HEK293 (cell line): Measurements from ENCODE around the gene STK40.
A peak's percentile ranks its signal among the peaks of the same experiment; 100 is the strongest.

Source experiments
- MYNN ChIP-seq: fragments of 450-650 bp; formaldehyde crosslinking; IDR thresholded peaks from 2 replicates; pipeline ENCODE4 v1.5.1; 2016; ENCODE audit warnings: missing biosample characterization, missing genetic modification characterization, borderline replicate concordance
- PRDM1 ChIP-seq: fragments of 450-650 bp; formaldehyde crosslinking; IDR thresholded peaks from 2 replicates; pipeline ENCODE4; 2016; ENCODE audit warnings: missing biosample characterization, missing genetic modification characterization
- SP7 ChIP-seq: fragments of 450-650 bp; formaldehyde crosslinking; IDR thresholded peaks from 2 replicates; pipeline ENCODE4 v1.5.1; 2016; ENCODE audit warnings: missing biosample characterization, missing genetic modification characterization
- ZFHX2 ChIP-seq: fragments of 450-650 bp; formaldehyde crosslinking; conservative IDR thresholded peaks from 2 replicates; pipeline ENCODE4 v1.5.1; 2016; ENCODE audit warnings: missing biosample characterization, missing genetic modification characterization
- ZNF19 ChIP-seq: fragments of 450-650 bp; formaldehyde crosslinking; IDR thresholded peaks from 2 replicates; pipeline ENCODE4; 2016; ENCODE audit warnings: missing biosample characterization, missing genetic modification characterization, low read depth
- ZNF202 ChIP-seq: fragments of 450-650 bp; formaldehyde crosslinking; IDR thresholded peaks from 2 replicates; pipeline ENCODE4 v1.5.1; 2016; ENCODE audit warnings: missing biosample characterization, missing genetic modification characterization, borderline replicate concordance
- ZNF335 ChIP-seq: fragments of 450-650 bp; formaldehyde crosslinking; conservative IDR thresholded peaks from 2 replicates; pipeline ENCODE4 v1.5.1; 2016; ENCODE audit warnings: missing biosample characterization, missing genetic modification characterization
- ZNF433 ChIP-seq: fragments of 450-650 bp; formaldehyde crosslinking; IDR thresholded peaks from 2 replicates; pipeline ENCODE4 v1.5.1; 2016; ENCODE audit warnings: missing biosample characterization, missing genetic modification characterization, low read depth
- ZNF510 ChIP-seq: fragments of 450-650 bp; formaldehyde crosslinking; IDR thresholded peaks from 2 replicates; pipeline ENCODE4 v1.5.1; 2018; ENCODE audit warnings: mild to moderate bottlenecking, missing genetic modification characterization, missing biosample characterization; ENCODE audit not compliant: insufficient replicate concordance
- ZNF549 ChIP-seq: fragments of 450-650 bp; IDR thresholded peaks from 2 replicates; pipeline ENCODE4 v1.5.1; 2018; ENCODE audit warnings: missing biosample characterization, missing genetic modification characterization, mild to moderate bottlenecking, inconsistent platforms, moderate library complexity
- ZNF555 ChIP-seq: fragments of 450-650 bp; formaldehyde crosslinking; conservative IDR thresholded peaks from 2 replicates; pipeline ENCODE4 v1.5.1; 2017; ENCODE audit warnings: missing biosample characterization, mild to moderate bottlenecking, missing genetic modification characterization, inconsistent platforms
- ZNF558 ChIP-seq: fragments of 450-650 bp; formaldehyde crosslinking; IDR thresholded peaks from 2 replicates; pipeline ENCODE4 v1.5.1; 2016; ENCODE audit warnings: missing biosample characterization, missing genetic modification characterization
- ZNF561 ChIP-seq: fragments of 450-650 bp; IDR thresholded peaks from 2 replicates; pipeline ENCODE4 v1.5.1; 2018; ENCODE audit warnings: missing biosample characterization, missing genetic modification characterization, borderline replicate concordance
- ZNF777 ChIP-seq: fragments of 450-650 bp; formaldehyde crosslinking; IDR thresholded peaks from 2 replicates; pipeline ENCODE4 v1.5.1; 2017; ENCODE audit warnings: missing biosample characterization, missing genetic modification characterization, borderline replicate concordance
- TF ChIP-seq, protein P1 (sequence below): fragments of 450-650 bp; formaldehyde crosslinking; IDR thresholded peaks from 2 replicates; pipeline ENCODE4 v1.5.1; 2017; ENCODE audit warnings: missing biosample characterization, missing genetic modification characterization
- TF ChIP-seq, protein P2 (sequence below): fragments of 450-650 bp; formaldehyde crosslinking; IDR thresholded peaks from 2 replicates; pipeline ENCODE4 v1.5.1; 2017; ENCODE audit warnings: missing biosample characterization, missing genetic modification characterization
- TF ChIP-seq, protein P3 (sequence below): fragments of 450-650 bp; formaldehyde crosslinking; conservative IDR thresholded peaks from 2 replicates; pipeline ENCODE4 v1.5.1; 2016; ENCODE audit warnings: low read depth, missing biosample characterization, missing genetic modification characterization
- TF ChIP-seq, protein P4 (sequence below): fragments of 450-650 bp; formaldehyde crosslinking; IDR thresholded peaks from 2 replicates; pipeline ENCODE4 v1.5.1; 2016; ENCODE audit warnings: missing biosample characterization, missing genetic modification characterization, low read depth
- TF ChIP-seq, protein P5 (sequence below): fragments of 450-650 bp; formaldehyde crosslinking; IDR thresholded peaks from 2 replicates; pipeline ENCODE4 v1.5.1; 2017; ENCODE audit warnings: missing biosample characterization, missing genetic modification characterization
- TF ChIP-seq, protein P6 (sequence below): fragments of 450-650 bp; formaldehyde crosslinking; IDR thresholded peaks from 2 replicates; pipeline ENCODE4 v1.5.1; 2016; ENCODE audit warnings: missing biosample characterization, missing genetic modification characterization

The STK40 gene

DNA sequence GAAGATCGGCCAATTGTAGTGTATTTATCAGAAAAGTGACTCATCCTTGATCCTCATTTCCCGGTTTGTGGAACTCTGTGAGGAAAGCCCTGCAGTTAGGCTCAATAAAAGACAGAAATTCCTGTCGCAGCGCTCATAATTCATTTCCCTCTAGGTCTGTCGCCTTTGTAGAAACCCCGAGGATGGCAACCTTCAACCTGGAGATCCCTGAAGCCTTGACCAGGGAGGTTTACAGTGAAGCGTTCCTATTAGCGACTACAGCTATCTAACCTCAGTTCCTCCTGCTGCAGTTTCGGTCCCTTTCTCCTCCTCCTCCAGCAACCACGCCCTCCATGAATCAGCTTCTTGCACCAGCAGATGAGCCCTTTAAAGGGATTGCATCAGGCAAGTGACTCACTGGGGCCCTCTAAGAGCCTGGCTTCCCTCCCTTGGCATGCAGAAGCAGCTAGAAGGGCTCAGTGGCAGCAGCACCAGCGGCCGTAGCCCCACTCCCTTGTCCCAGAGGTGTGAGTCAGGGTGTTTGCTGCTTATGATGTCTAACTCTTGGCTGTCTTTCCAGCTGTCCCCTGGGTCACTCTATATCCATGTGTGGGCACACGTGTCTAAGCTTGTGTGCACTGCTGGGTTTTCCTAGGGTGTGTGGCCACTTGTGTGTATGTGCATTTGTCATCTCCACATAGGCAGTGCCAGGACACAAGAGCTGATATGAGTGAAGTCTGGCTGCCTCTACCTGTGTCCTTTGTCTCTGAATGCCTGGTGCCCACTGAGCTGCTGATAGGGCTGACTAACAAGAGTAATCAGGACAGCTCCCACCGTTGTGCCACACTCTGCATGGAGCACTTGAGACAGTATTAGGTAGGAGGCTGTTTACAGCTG, 779 bp upstream of the STK40 start (continued):
- TF ChIP-seq, protein P1, sequence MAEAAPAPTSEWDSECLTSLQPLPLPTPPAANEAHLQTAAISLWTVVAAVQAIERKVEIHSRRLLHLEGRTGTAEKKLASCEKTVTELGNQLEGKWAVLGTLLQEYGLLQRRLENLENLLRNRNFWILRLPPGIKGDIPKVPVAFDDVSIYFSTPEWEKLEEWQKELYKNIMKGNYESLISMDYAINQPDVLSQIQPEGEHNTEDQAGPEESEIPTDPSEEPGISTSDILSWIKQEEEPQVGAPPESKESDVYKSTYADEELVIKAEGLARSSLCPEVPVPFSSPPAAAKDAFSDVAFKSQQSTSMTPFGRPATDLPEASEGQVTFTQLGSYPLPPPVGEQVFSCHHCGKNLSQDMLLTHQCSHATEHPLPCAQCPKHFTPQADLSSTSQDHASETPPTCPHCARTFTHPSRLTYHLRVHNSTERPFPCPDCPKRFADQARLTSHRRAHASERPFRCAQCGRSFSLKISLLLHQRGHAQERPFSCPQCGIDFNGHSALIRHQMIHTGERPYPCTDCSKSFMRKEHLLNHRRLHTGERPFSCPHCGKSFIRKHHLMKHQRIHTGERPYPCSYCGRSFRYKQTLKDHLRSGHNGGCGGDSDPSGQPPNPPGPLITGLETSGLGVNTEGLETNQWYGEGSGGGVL (tag by site-specific recombination) = peak; percentile 81
- TF ChIP-seq, protein P2, sequence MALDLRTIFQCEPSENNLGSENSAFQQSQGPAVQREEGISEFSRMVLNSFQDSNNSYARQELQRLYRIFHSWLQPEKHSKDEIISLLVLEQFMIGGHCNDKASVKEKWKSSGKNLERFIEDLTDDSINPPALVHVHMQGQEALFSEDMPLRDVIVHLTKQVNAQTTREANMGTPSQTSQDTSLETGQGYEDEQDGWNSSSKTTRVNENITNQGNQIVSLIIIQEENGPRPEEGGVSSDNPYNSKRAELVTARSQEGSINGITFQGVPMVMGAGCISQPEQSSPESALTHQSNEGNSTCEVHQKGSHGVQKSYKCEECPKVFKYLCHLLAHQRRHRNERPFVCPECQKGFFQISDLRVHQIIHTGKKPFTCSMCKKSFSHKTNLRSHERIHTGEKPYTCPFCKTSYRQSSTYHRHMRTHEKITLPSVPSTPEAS (tag by site-specific recombination) = peak; percentile 76
- TF ChIP-seq, protein P3, sequence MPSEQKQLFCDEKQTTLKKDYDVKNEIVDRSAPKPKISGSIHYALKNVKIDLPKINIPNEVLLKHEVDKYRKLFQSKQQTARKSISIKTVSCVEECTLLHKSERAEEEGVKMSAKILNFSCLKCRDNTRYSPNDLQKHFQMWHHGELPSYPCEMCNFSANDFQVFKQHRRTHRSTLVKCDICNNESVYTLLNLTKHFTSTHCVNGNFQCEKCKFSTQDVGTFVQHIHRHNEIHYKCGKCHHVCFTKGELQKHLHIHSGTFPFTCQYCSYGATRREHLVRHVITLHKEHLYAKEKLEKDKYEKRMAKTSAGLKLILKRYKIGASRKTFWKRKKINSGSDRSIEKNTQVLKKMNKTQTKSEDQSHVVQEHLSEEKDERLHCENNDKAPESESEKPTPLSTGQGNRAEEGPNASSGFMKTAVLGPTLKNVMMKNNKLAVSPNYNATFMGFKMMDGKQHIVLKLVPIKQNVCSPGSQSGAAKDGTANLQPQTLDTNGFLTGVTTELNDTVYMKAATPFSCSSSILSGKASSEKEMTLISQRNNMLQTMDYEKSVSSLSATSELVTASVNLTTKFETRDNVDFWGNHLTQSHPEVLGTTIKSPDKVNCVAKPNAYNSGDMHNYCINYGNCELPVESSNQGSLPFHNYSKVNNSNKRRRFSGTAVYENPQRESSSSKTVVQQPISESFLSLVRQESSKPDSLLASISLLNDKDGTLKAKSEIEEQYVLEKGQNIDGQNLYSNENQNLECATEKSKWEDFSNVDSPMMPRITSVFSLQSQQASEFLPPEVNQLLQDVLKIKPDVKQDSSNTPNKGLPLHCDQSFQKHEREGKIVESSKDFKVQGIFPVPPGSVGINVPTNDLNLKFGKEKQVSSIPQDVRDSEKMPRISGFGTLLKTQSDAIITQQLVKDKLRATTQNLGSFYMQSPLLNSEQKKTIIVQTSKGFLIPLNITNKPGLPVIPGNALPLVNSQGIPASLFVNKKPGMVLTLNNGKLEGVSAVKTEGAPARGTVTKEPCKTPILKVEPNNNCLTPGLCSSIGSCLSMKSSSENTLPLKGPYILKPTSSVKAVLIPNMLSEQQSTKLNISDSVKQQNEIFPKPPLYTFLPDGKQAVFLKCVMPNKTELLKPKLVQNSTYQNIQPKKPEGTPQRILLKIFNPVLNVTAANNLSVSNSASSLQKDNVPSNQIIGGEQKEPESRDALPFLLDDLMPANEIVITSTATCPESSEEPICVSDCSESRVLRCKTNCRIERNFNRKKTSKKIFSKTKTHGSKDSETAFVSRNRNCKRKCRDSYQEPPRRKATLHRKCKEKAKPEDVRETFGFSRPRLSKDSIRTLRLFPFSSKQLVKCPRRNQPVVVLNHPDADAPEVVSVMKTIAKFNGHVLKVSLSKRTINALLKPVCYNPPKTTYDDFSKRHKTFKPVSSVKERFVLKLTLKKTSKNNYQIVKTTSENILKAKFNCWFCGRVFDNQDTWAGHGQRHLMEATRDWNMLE (tag by site-specific recombination) = no peak; the same call in 1 of the 2 replicates
- no peak for TF ChIP-seq ZNF549
- TF ChIP-seq ZNF19 (tag by site-specific recombination) = no peak
- TF ChIP-seq ZNF335 = peak; percentile 81
- TF ChIP-seq ZNF433 = no peak
- TF ChIP-seq ZNF558 = 0 out of 2 replicates have a peak, but pooled peaks have one; percentile 62
- TF ChIP-seq, protein P4, sequence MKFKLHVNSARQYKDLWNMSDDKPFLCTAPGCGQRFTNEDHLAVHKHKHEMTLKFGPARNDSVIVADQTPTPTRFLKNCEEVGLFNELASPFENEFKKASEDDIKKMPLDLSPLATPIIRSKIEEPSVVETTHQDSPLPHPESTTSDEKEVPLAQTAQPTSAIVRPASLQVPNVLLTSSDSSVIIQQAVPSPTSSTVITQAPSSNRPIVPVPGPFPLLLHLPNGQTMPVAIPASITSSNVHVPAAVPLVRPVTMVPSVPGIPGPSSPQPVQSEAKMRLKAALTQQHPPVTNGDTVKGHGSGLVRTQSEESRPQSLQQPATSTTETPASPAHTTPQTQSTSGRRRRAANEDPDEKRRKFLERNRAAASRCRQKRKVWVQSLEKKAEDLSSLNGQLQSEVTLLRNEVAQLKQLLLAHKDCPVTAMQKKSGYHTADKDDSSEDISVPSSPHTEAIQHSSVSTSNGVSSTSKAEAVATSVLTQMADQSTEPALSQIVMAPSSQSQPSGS = peak; percentile 84
- TF ChIP-seq ZNF777 (tag by site-specific recombination) = no peak
- peak; percentile 94 for TF ChIP-seq SP7
- TF ChIP-seq, protein P5, sequence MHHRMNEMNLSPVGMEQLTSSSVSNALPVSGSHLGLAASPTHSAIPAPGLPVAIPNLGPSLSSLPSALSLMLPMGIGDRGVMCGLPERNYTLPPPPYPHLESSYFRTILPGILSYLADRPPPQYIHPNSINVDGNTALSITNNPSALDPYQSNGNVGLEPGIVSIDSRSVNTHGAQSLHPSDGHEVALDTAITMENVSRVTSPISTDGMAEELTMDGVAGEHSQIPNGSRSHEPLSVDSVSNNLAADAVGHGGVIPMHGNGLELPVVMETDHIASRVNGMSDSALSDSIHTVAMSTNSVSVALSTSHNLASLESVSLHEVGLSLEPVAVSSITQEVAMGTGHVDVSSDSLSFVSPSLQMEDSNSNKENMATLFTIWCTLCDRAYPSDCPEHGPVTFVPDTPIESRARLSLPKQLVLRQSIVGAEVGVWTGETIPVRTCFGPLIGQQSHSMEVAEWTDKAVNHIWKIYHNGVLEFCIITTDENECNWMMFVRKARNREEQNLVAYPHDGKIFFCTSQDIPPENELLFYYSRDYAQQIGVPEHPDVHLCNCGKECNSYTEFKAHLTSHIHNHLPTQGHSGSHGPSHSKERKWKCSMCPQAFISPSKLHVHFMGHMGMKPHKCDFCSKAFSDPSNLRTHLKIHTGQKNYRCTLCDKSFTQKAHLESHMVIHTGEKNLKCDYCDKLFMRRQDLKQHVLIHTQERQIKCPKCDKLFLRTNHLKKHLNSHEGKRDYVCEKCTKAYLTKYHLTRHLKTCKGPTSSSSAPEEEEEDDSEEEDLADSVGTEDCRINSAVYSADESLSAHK = peak; percentile 64
- TF ChIP-seq, protein P6, sequence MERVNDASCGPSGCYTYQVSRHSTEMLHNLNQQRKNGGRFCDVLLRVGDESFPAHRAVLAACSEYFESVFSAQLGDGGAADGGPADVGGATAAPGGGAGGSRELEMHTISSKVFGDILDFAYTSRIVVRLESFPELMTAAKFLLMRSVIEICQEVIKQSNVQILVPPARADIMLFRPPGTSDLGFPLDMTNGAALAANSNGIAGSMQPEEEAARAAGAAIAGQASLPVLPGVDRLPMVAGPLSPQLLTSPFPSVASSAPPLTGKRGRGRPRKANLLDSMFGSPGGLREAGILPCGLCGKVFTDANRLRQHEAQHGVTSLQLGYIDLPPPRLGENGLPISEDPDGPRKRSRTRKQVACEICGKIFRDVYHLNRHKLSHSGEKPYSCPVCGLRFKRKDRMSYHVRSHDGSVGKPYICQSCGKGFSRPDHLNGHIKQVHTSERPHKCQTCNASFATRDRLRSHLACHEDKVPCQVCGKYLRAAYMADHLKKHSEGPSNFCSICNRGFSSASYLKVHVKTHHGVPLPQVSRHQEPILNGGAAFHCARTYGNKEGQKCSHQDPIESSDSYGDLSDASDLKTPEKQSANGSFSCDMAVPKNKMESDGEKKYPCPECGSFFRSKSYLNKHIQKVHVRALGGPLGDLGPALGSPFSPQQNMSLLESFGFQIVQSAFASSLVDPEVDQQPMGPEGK (tag by site-specific recombination) = peak; percentile 85
- no peak for TF ChIP-seq PRDM1 (tag by site-specific recombination)
- peak; percentile 79 for TF ChIP-seq ZNF561 (tag by site-specific recombination)
- no peak for TF ChIP-seq ZNF555 (tag by site-specific recombination)
- TF ChIP-seq ZNF202 (tag by site-specific recombination) = no peak
- peak; percentile 36; the same call in 1 of the 2 replicates for TF ChIP-seq ZFHX2 (tag by site-specific recombination)
- TF ChIP-seq MYNN = no peak
- TF ChIP-seq ZNF510 (tag by site-specific recombination) = no peak
